ENCODE measurements around the gene EFTUD2.

Gene EFTUD2

DNA sequence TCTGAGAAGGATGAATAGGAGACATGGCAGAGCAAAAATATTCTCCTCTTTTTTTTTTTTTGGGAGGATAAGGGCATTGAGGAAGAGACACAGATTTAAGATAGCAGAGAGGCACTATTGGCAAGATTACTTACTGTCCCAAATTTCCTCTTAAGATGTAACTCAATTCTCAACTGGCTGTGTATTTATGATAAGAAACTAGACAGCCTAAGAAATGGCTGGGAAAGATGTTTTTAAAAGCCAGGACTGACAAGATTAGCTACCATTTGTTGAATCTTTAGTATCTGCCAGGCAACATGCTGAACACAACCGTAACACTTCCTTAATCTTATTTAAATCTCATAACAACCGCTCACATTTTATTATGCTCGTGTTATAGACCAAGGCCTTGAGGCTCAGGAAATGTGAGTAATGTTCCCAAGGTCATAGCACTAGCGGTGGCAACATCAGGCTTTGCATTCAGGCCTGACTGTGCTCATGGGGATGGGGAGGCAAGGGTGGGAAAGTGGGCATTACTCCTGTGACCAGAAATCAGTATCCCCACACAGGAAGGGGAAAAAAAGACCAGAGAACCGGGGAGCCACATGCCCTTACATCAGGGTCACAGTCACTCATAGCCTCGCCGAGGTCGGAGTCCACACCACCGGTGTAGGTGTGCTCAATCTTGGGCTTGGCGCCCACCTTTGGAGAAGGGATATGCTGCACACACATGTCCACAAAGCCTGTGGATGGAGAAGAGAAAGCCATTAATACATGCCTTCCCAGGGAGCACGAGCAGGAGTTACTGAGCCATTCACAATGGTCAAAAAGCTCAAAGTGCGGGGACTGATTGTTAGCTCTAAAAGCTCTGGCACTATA is 36.0 kb downstream of the EFTUD2 start:
- TF ChIP-seq, protein P1, sequence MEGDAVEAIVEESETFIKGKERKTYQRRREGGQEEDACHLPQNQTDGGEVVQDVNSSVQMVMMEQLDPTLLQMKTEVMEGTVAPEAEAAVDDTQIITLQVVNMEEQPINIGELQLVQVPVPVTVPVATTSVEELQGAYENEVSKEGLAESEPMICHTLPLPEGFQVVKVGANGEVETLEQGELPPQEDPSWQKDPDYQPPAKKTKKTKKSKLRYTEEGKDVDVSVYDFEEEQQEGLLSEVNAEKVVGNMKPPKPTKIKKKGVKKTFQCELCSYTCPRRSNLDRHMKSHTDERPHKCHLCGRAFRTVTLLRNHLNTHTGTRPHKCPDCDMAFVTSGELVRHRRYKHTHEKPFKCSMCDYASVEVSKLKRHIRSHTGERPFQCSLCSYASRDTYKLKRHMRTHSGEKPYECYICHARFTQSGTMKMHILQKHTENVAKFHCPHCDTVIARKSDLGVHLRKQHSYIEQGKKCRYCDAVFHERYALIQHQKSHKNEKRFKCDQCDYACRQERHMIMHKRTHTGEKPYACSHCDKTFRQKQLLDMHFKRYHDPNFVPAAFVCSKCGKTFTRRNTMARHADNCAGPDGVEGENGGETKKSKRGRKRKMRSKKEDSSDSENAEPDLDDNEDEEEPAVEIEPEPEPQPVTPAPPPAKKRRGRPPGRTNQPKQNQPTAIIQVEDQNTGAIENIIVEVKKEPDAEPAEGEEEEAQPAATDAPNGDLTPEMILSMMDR (IDR thresholded peaks at IDR 0.05) = no peak
- DNase-seq = no peak
- Histone ChIP-seq H3K27me3 (no peaks in the 10 kb centered on the region), H3K4me3 (no peak overlapping the region), H3K36me3 (peaks cover 48 to 96% (median 84%) of the 10 kb centered on the region in 3 donors), H3K9me3 (no peaks in the 10 kb centered on the region), H3K4me1 (no peaks in the 10 kb centered on the region), H3K27ac (no peak overlapping the region)
- intact Hi-C loops (cut with DNase I; ENCODE audit: low total_unique reads) = no loop called here

DNA sequence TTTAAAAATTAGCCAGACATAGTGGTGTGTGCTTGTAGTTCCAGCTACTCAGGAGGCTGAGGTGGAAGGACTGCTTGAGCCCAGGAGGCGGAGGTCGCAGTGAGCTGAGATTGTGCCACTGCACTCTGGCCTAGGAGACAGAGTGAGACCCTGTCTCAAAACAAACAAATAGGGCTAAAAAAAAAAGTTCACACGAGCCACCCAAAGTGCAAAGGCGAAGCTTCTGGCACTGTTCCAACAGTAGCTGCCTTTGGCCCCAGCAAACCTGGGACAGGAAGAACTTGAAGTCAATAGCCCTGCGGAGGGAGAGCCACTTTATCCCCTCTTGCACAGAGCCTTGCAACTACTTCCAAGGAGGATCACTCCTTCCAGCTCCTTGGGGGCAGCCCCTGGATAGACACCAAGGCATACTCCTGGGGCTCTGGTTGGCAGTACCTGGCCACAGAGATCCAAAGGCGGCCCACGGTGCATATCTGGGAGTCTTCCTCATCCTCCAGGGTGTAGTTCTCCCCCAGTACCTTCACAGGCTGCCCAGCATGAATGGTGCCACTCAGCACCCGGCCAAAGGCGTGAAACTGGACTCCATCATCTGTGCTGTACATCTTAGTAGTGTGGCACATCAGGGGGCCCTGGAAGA is 36.8 kb downstream of the EFTUD2 start:
- Histone ChIP-seq H3K27ac (no peak overlapping the region), H3K4me1 (no peaks in the 10 kb centered on the region), H3K36me3 (peaks cover 50 to 96% (median 81%) of the 10 kb centered on the region in 3 donors), H3K4me3 (no peak overlapping the region), H3K9me3 (no peaks in the 10 kb centered on the region), H3K27me3 (no peaks in the 10 kb centered on the region)
- no peak for DNase-seq
- intact Hi-C loops (cut with DNase I; ENCODE audit: low total_unique reads) = no loop called here
- TF ChIP-seq, protein P1 (IDR thresholded peaks at IDR 0.05) = no peak

DNA sequence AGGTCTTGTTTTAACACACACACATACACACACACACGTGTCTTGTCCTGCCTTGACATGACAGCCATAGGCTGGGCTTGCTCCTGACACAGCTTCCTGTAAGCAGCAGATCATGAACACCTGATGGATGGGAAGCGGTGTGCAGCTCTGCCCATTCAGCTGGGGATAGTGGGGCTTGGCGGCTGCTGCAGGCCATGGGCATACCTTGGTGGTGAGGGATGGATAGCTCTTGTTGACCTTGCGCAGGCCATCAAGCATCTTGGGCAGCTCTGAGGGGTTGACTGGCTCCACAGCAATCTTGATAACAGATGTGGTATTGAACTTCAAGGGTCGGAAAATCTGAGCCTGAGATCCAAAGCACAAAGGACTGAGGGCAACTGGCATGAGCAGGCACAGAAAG is 39.5 kb downstream of the EFTUD2 start:
- intact Hi-C loops (cut with DNase I; ENCODE audit: low total_unique reads) = no loop called here
- Histone ChIP-seq H3K36me3 (peaks cover 77 to 100% (median 96%) of the 10 kb centered on the region in 3 donors), H3K4me1 (no peaks in the 10 kb centered on the region), H3K4me3 (no peak overlapping the region), H3K27me3 (no peaks in the 10 kb centered on the region), H3K9me3 (no peaks in the 10 kb centered on the region), H3K27ac (no peak overlapping the region)
- no peak for DNase-seq
- TF ChIP-seq, protein P1 (IDR thresholded peaks at IDR 0.05) = no peak

DNA sequence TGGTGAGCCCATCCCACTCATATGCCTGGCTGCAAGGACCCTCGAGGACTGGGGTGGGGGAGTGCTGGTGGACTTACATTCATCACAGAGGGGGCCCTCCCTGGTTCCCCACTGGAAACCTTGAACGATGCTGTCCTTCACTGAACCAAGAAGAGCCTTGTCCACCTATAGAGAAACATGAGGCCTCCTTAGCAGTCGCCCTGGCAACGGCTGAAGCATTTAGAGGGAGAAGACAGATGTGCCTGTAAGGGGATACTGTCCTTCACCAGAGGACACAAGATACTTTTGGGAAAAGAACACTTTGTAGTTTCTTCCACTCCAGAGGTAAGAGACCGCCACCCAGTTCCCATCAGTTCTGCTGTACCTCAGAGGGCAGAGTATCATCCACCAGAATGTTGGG is 45.1 kb downstream of the EFTUD2 start:
- intact Hi-C loops (cut with DNase I; ENCODE audit: low total_unique reads) = no loop called here
- H3K4me3 ChIP-seq = no peak overlapping the region
- no peaks in the 10 kb centered on the region for H3K4me1 ChIP-seq

DNA sequence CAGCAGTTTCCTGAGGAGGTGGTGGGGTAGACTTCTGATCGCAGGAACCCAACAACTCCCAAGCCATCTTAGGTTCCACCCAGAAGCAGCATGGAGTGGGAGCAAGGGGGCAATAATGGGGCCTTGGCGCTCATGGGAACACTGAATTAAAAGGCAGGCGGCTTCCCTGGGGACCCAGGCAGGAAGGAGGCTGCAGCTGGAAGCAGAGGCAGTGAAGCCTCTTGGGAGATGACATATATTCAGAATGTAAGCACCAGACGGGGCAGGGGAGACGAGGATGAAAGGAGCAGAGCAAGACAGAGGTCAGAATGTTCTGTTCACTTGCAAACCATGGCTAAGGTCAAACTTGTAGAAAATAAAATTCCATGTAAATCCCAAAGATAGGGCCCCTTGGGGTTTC is 48.6 kb downstream of the EFTUD2 start:
- Histone ChIP-seq H3K4me3 (no peak overlapping the region), H3K4me1 (no peaks in the 10 kb centered on the region), H3K27ac (no peak overlapping the region), H3K27me3 (no peaks in the 10 kb centered on the region), H3K9me3 (no peaks in the 10 kb centered on the region), H3K36me3 (peaks cover 54 to 68% (median 54%) of the 10 kb centered on the region in 3 donors)
- no peak for DNase-seq
- TF ChIP-seq, protein P1 (IDR thresholded peaks at IDR 0.05) = no peak
- intact Hi-C loops (cut with DNase I; ENCODE audit: low total_unique reads) = no loop called here

More for the DNA sequence above, 45.1 kb downstream of the EFTUD2 start:
- TF ChIP-seq, protein P1 (IDR thresholded peaks at IDR 0.05) = no peak
- no peak overlapping the region for H3K27ac ChIP-seq
- H3K9me3 ChIP-seq = no peaks in the 10 kb centered on the region
- no peaks in the 10 kb centered on the region for H3K27me3 ChIP-seq
- DNase-seq = no peak
- H3K36me3 ChIP-seq = peaks cover 81 to 100% (median 87%) of the 10 kb centered on the region in 3 donors
